Activated CD8-positive, alpha-beta memory T cell treated with anti-CD3 and anti-CD28 coated beads, Interleukin-2, amount 10 ng/mL, durations not matched to agents 7 days and 5 days (primary cell): ENCODE results near the gene IL20. TPM values are rescaled to one million over a fixed set of nuclear protein-coding genes. Genes with fewer than 3 reads are reported as not detected.

ENCODE experiments used
- ATAC-seq: fragments of 150-1000 bp; cut with Tn5 transposase; one replicate; pipeline ENCODE4 v1.10.0; 2021; ENCODE audit warnings: moderate library complexity
- CTCF ChIA-PET: fragments of 350-600 bp; sonication (Branson Sonifier 250); formaldehyde crosslinking; loops from one replicate; lab custom pipeline; 2021; ENCODE audit warnings: antibody characterized with exemption; lab: Charles Lee
- DNase-seq: peaks from one replicate; pipeline ENCODE4 v3.0.0-alpha.2; 2020
- H3K27ac Mint-ChIP-seq: one replicate; pipeline ENCODE4 v1.8.0; 2021; ENCODE audit warnings: mild to moderate bottlenecking, mixed read lengths
- H3K27me3 Mint-ChIP-seq: one replicate; pipeline ENCODE4 v1.8.0; 2021; ENCODE audit warnings: mixed read lengths
- H3K36me3 Mint-ChIP-seq: one replicate; pipeline ENCODE4 v1.8.0; 2021; ENCODE audit warnings: mild to moderate bottlenecking, mixed read lengths
- H3K4me1 Mint-ChIP-seq: one replicate; pipeline ENCODE4 v1.8.0; 2021; ENCODE audit warnings: mixed read lengths
- H3K4me3 Mint-ChIP-seq: one replicate; pipeline ENCODE4 v1.8.0; 2021; ENCODE audit warnings: mild to moderate bottlenecking, moderate library complexity, mixed read lengths
- H3K9me3 Mint-ChIP-seq: one replicate; pipeline ENCODE4 v1.8.0; 2022; ENCODE audit warnings: low read depth, mixed read lengths
- total RNA-seq, 2 experiments: library from RNA; stranded (reverse); gene quantifications; one replicate each; pipeline ENCODE4 v1.2.3, GENCODE V29; 2021

Gene IL20
- total RNA-seq, 2 experiments from 2014 or later = not detected

DNA sequence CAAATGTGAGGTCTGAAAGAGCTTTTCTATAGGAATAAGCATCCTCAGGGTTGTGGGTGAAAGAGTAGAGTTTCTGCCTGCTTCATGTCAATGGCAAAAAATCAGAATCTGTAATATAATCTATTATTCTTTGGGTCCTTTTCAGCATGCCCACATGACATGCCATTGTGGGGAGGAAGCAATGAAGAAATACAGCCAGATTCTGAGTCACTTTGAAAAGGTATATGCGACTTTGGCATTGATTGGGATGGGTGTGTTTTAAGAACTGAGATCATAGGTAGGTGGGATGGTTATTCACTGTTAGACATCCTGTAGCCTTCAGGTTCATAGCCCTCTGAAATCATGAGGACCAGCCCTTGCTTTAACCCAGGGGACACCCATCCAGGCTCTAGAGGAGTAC lies 1.8 kb downstream of the IL20 start:
- H3K4me3 Mint-ChIP-seq = no peak overlapping the region
- ATAC-seq (no peak), DNase-seq (no peak)
- H3K9me3 Mint-ChIP-seq = peaks cover 5% of the 10 kb centered on the region
- no peak overlapping the region for H3K27ac Mint-ChIP-seq
- peaks cover 4% of the 10 kb centered on the region for H3K4me1 Mint-ChIP-seq
- peaks cover 1% of the 10 kb centered on the region for H3K36me3 Mint-ChIP-seq
- CTCF ChIA-PET = interaction anchor here (0.9 to 1.4 kb wide), 3 partner anchors 19 to 45 kb away, joined by 3 to 4 read pairs (median 4); no protein-coding TSS in a partner anchor
- peaks cover 55% of the 10 kb centered on the region for H3K27me3 Mint-ChIP-seq

- Mint-ChIP-seq H3K27me3 (peaks cover 52% of the 10 kb centered on the region), H3K36me3 (peaks cover 2% of the 10 kb centered on the region), H3K27ac (no peak overlapping the region), H3K9me3 (peaks cover 6% of the 10 kb centered on the region), H3K4me1 (peaks cover 4% of the 10 kb centered on the region), H3K4me3 (no peak overlapping the region)
- no peak for DNase-seq
- ATAC-seq = no peak
- CTCF ChIA-PET = interaction anchor here (1.0 to 1.4 kb wide), 3 partner anchors 19 to 142 kb away, joined by 3 to 4 read pairs (median 3); no protein-coding TSS in a partner anchor
These were observed 2.3 kb downstream of the IL20 start for GRCh38 chr1:206867716-206868115.

- DNase-seq (no peak), ATAC-seq (no peak)
- peaks cover 4% of the 10 kb centered on the region for H3K4me1 Mint-ChIP-seq
- no peak overlapping the region for H3K27ac Mint-ChIP-seq
- H3K4me3 Mint-ChIP-seq = no peak overlapping the region
- H3K36me3 Mint-ChIP-seq = peaks cover 4% of the 10 kb centered on the region
- H3K27me3 Mint-ChIP-seq = peaks cover 46% of the 10 kb centered on the region
- CTCF ChIA-PET = interaction anchor here (1.0 kb wide), 1 partner anchor 142 kb away, joined by 3 read pairs; no protein-coding TSS in a partner anchor
- H3K9me3 Mint-ChIP-seq = peaks cover 8% of the 10 kb centered on the region
These were observed 2.8 kb downstream of the IL20 start for GRCh38 chr1:206868264-206868663.

DNA sequence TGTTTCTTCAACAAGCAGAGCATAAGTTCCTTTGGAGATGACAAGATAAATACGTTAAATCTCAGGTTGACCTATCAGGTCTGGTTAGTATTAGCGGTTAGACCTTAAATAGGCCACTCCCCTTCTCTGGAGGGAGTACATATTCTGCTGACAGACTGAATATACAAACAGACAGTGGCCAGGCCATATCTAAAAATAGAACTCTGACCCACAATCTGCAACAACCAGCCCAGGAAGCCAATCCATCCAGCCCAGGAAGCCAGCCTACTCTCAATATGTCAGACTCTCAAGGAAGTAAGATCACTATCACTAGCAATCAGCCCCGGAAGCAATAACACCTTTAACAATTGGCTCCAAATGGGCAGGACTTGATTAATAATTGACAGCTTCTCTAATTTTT lies 6.7 kb downstream of the IL20 start:
- Mint-ChIP-seq H3K27ac (no peak overlapping the region), H3K4me3 (no peak overlapping the region), H3K4me1 (no peaks in the 10 kb centered on the region), H3K9me3 (peaks cover 23% of the 10 kb centered on the region), H3K27me3 (peaks cover 31% of the 10 kb centered on the region), H3K36me3 (peaks cover 17% of the 10 kb centered on the region)
- ATAC-seq = no peak
- no peak for DNase-seq
- CTCF ChIA-PET = interaction anchor here (1.3 to 1.5 kb wide), 2 partner anchors 137 to 146 kb away, joined by 3 read pairs; no protein-coding TSS in a partner anchor

GRCh38 chr1:206873603-206874188 lies 8.3 kb downstream of the IL20 start:
- ATAC-seq (no peak), DNase-seq (no peak)
- peaks cover 34% of the 10 kb centered on the region for H3K9me3 Mint-ChIP-seq
- no peak overlapping the region for H3K27ac Mint-ChIP-seq
- CTCF ChIA-PET = interaction anchor here (1.2 to 1.6 kb wide), 4 partner anchors 32 to 147 kb away, joined by 3 to 4 read pairs (median 4); no protein-coding TSS in a partner anchor
- H3K4me1 Mint-ChIP-seq = no peaks in the 10 kb centered on the region
- peaks cover 18% of the 10 kb centered on the region for H3K27me3 Mint-ChIP-seq
- H3K36me3 Mint-ChIP-seq = peaks cover 24% of the 10 kb centered on the region
- H3K4me3 Mint-ChIP-seq = no peak overlapping the region

DNA sequence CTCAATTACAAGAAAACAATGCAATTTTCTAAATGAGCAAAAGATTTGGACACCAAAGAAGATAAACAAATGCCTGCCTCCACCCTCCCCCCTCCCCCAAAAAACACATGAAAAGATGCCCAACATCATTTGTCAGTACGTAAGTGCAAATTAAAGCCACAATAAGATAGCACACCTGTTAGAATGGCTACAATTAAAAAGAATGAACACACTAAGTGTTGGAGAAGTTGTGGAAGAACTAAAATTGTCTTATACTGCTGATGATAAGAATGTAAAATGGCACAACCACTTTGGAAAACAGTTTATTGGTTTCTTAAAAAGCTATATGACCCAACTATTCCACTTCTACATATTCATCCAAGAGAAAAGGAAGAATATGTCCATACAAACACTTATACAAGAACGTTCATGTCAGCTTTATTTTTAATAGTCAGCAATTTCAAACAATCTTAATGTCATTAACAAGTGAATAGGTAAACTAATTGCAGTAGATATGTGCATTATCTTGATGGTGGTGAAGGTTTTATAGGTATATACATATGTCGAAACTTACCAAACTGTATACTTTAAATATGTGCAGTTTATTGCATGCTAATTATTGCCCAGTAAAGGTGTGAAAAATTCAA lies 10.4 kb downstream of the IL20 start:
- H3K27ac Mint-ChIP-seq = no peak overlapping the region
- H3K9me3 Mint-ChIP-seq = peaks cover 41% of the 10 kb centered on the region
- DNase-seq (no peak), ATAC-seq (no peak)
- H3K4me3 Mint-ChIP-seq = no peak overlapping the region
- peaks cover 9% of the 10 kb centered on the region for H3K27me3 Mint-ChIP-seq
- CTCF ChIA-PET = no interaction called here
- H3K4me1 Mint-ChIP-seq = peaks cover 4% of the 10 kb centered on the region
- H3K36me3 Mint-ChIP-seq = peaks cover 28% of the 10 kb centered on the region

GRCh38 chr1:206878456-206878855 lies 13.0 kb downstream of the IL20 start:
- DNase-seq (no peak), ATAC-seq (no peak)
- H3K4me3 Mint-ChIP-seq = no peak overlapping the region
- peaks cover 23% of the 10 kb centered on the region for H3K36me3 Mint-ChIP-seq
- peaks cover 32% of the 10 kb centered on the region for H3K9me3 Mint-ChIP-seq
- H3K4me1 Mint-ChIP-seq = peaks cover 4% of the 10 kb centered on the region
- peaks cover 7% of the 10 kb centered on the region for H3K27me3 Mint-ChIP-seq
- no peak overlapping the region for H3K27ac Mint-ChIP-seq
- CTCF ChIA-PET = no interaction called here

GRCh38 chr1:206880314-206880713 lies 14.9 kb downstream of the IL20 start:
- Mint-ChIP-seq H3K9me3 (peaks cover 30% of the 10 kb centered on the region), H3K4me3 (no peak overlapping the region), H3K27ac (no peak overlapping the region), H3K4me1 (peaks cover 4% of the 10 kb centered on the region), H3K27me3 (peaks cover 11% of the 10 kb centered on the region), H3K36me3 (peaks cover 18% of the 10 kb centered on the region)
- no peak for ATAC-seq
- CTCF ChIA-PET = interaction anchor here (0.8 to 1.4 kb wide), 2 partner anchors 32 to 146 kb away, joined by 3 to 8 read pairs; no protein-coding TSS in a partner anchor
- DNase-seq = no peak

GRCh38 chr1:206882555-206882954 lies 17.1 kb downstream of the IL20 start:
- H3K4me1 Mint-ChIP-seq = peaks cover 4% of the 10 kb centered on the region
- H3K27ac Mint-ChIP-seq = no peak overlapping the region
- H3K9me3 Mint-ChIP-seq = peaks cover 15% of the 10 kb centered on the region
- ATAC-seq = no peak
- DNase-seq = no peak
- CTCF ChIA-PET = interaction anchor here (1.1 kb wide), 1 partner anchor 26 kb away, joined by 4 read pairs; no protein-coding TSS in a partner anchor
- no peak overlapping the region for H3K4me3 Mint-ChIP-seq
- H3K36me3 Mint-ChIP-seq = peaks cover 12% of the 10 kb centered on the region
- peaks cover 19% of the 10 kb centered on the region for H3K27me3 Mint-ChIP-seq

- no peak overlapping the region for H3K27ac Mint-ChIP-seq
- peaks cover 4% of the 10 kb centered on the region for H3K4me1 Mint-ChIP-seq
- H3K4me3 Mint-ChIP-seq = no peak overlapping the region
- DNase-seq (no peak), ATAC-seq (no peak)
- H3K36me3 Mint-ChIP-seq = peaks cover 10% of the 10 kb centered on the region
- H3K27me3 Mint-ChIP-seq = peaks cover 21% of the 10 kb centered on the region
- CTCF ChIA-PET = interaction anchor here (0.9 to 1.1 kb wide), 3 partner anchors 27 to 50 kb away, joined by 3 to 4 read pairs (median 3); no protein-coding TSS in a partner anchor
- peaks cover 12% of the 10 kb centered on the region for H3K9me3 Mint-ChIP-seq
These were observed 17.7 kb downstream of the IL20 start for GRCh38 chr1:206883160-206883559.

GRCh38 chr1:206883876-206884275 lies 18.5 kb downstream of the IL20 start:
- Mint-ChIP-seq H3K27me3 (peaks cover 21% of the 10 kb centered on the region), H3K27ac (no peak overlapping the region), H3K4me3 (no peak overlapping the region), H3K4me1 (peaks cover 4% of the 10 kb centered on the region), H3K36me3 (peaks cover 5% of the 10 kb centered on the region), H3K9me3 (peaks cover 6% of the 10 kb centered on the region)
- ATAC-seq = no peak
- CTCF ChIA-PET = interaction anchor here (0.9 to 1.9 kb wide), 6 partner anchors 22 to 220 kb away, joined by 3 to 8 read pairs (median 4); no protein-coding TSS in a partner anchor
- no peak for DNase-seq

- Mint-ChIP-seq H3K27ac (no peak overlapping the region), H3K4me3 (no peak overlapping the region), H3K27me3 (peaks cover 21% of the 10 kb centered on the region), H3K4me1 (peaks cover 8% of the 10 kb centered on the region), H3K9me3 (no peaks in the 10 kb centered on the region), H3K36me3 (no peaks in the 10 kb centered on the region)
- no peak for ATAC-seq
- DNase-seq = no peak
- CTCF ChIA-PET = interaction anchor here (1.4 to 2.3 kb wide), 3 partner anchors 18 to 26 kb away, joined by 3 to 8 read pairs (median 5); no protein-coding TSS in a partner anchor
These were observed 20.1 kb downstream of the IL20 start for GRCh38 chr1:206885341-206886060.

DNA sequence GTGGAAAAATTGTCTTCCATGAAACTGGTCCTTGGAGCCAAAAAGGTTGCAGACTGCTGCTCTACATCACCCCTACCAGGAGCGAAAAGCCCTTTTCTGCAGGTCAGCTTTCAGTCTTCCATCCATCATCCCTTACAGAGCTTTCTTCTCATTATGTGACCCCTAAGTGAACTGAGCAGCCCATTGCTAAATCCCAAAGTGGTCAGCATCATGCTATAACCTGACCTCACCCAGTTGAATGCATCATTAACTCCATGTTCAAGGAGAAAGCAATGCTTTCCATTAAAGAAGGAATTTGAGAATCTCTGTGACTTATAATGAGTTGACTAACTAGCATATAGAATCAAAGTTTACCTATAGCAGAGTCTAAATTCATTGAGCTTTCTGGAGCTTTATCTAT lies 21.4 kb downstream of the IL20 start:
- H3K4me3 Mint-ChIP-seq = no peak overlapping the region
- peaks cover 21% of the 10 kb centered on the region for H3K27me3 Mint-ChIP-seq
- H3K9me3 Mint-ChIP-seq = no peaks in the 10 kb centered on the region
- ATAC-seq (no peak), DNase-seq (no peak)
- peaks cover 13% of the 10 kb centered on the region for H3K4me1 Mint-ChIP-seq
- CTCF ChIA-PET = interaction anchor here (1.0 to 2.3 kb wide), 3 partner anchors 20 to 95 kb away, joined by 3 to 5 read pairs (median 3); no protein-coding TSS in a partner anchor
- H3K27ac Mint-ChIP-seq = no peak overlapping the region
- no peaks in the 10 kb centered on the region for H3K36me3 Mint-ChIP-seq
